ENCODE measurements around the gene FBXW7.

Gene FBXW7

GRCh38 chr4:152443859-152444258 is 92.0 kb downstream of the FBXW7 start:
- in situ Hi-C loops (cut with MboI; ENCODE audit: low sequenced_read_pairs): no loop called here

- in situ Hi-C loops (cut with MboI; ENCODE audit: low sequenced_read_pairs): no loop called here
These were observed 98.3 kb downstream of the FBXW7 start for GRCh38 chr4:152437561-152437960.

GRCh38 chr4:152436384-152436783 is 99.5 kb downstream of the FBXW7 start:
- in situ Hi-C loops (cut with MboI; ENCODE audit: low sequenced_read_pairs): no loop called here

DNA sequence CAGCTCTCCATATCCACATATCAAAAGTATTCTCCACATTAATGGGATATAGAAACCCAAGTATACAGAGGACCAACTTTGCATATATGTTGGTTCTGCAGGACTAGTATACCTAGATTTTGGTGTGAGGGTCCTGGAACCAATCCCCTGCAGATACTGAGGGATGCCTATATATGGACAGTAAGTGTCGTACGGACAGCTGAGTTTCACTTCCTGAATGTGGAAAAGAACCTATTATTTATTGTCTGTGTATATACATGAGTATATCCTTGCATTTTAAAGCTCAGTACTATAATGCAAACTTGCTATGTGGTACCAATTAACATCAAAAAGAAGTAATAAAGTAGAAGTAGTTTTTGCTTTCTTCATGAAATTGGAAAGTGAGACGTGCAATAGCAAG is 101.9 kb downstream of the FBXW7 start:
- in situ Hi-C loops (cut with MboI; ENCODE audit: low sequenced_read_pairs): no loop called here

DNA sequence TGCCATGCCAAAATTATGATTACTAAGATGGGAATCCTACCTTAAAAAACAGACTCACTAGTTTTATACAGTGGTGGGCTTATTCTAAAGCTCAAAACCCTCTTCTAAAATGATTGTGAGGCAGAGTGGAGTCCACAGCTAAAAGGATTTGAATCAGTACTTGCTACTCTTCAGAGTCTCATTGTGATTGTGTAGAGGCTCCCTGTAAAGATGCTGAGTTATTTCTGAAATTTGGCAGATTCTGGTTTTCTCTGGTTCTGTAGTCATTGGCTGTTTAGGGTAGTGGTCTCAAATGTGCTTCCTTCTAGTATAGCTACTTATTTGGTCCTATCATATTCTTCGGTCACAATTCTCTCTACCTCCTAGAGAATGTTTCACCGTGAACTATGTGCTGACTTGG is 104.1 kb downstream of the FBXW7 start:
- in situ Hi-C loops (cut with MboI; ENCODE audit: low sequenced_read_pairs): no loop called here

DNA sequence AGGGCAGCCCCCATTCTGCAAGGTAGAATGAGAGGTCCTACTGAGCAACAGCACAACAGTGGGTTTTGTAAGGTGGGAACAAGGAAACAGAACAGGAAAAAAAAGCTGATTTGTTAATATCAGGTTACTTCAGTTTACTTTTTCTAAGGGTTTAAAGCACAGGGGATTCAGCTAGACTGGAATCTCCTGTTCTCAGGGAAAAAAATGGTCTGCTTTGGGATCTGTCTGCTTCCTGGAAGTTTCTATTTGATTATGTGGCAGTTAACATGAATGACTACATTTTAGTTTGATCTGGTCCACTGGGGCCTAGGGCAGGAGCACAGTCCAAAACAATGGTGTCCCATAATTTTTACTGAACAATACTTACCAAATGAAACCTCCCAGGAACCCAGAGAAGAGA is 104.6 kb downstream of the FBXW7 start:
- in situ Hi-C loops (cut with MboI; ENCODE audit: low sequenced_read_pairs): no loop called here

- in situ Hi-C loops (cut with MboI; ENCODE audit: low sequenced_read_pairs): no loop called here
These were observed 105.4 kb downstream of the FBXW7 start for GRCh38 chr4:152430507-152430906.

DNA sequence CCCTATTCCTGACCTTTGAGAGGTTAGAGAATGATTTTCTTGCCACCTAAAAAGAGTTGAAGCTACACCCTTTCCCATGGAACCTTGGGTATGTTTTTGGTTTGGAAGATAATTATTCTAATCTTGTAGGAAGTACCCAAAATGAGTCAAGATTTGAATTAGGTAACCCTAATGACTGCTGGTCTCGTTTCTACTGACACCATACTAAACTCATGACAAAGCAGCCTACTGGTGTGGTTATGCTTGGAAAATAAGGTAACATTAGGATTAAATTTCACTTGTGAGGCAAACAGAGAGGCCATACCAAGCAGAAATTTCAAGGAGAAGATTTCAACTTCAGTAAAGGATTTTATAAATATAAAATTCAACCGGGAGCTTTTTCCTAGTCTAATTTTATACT is 107.9 kb downstream of the FBXW7 start:
- in situ Hi-C loops (cut with MboI; ENCODE audit: low sequenced_read_pairs): no loop called here

GRCh38 chr4:152424977-152425376 is 110.9 kb downstream of the FBXW7 start:
- in situ Hi-C loops (cut with MboI; ENCODE audit: low sequenced_read_pairs): no loop called here

DNA sequence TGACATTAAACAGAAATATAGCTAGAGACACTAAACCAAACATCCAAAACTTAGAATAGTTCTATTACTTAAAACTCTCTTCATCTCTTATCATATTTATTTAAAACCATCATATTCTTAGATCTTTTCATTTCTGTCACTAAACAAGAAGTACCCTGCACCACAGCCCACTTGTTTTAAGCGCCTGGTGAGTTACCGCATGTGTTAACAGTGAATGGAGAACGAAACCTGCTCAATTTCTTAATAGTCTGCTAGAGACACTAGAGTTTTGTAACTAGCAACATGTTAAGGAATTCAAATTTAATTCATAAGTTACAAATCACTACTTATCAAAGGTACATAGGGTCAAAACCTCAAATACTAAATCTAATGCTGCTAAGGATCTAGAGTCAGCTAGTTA is 111.5 kb downstream of the FBXW7 start:
- in situ Hi-C loops (cut with MboI; ENCODE audit: low sequenced_read_pairs): no loop called here

DNA sequence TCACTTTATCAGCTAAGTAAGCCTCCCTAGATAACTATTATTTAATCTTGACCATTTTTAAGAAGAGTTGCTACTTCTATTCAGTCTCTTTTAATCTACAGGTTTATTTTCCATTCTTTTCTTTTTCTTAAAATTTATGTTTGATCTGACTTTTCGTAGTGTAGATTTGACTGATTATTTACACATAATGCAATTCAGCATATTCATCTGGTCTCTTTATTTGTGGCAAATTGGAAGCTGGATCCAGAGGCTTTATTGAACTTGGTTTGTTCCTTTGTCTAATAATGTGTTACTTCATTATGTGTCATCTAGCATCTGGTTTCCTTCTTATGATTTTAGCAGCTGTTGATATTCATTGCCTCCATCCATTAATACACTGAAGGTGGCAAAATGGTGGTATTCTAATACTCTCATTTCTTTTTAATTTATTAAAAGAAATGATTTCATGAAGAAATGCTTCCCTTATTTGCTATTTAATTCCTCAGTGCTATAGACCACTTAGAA is 113.0 kb downstream of the FBXW7 start:
- in situ Hi-C loops (cut with MboI; ENCODE audit: low sequenced_read_pairs): no loop called here

- in situ Hi-C loops (cut with MboI; ENCODE audit: low sequenced_read_pairs): no loop called here
These were observed 114.3 kb downstream of the FBXW7 start for GRCh38 chr4:152421576-152421975.

GRCh38 chr4:152419809-152420208 is 116.1 kb downstream of the FBXW7 start:
- in situ Hi-C loops (cut with MboI; ENCODE audit: low sequenced_read_pairs): no loop called here

- in situ Hi-C loops (cut with MboI; ENCODE audit: low sequenced_read_pairs): no loop called here
These were observed 118.2 kb downstream of the FBXW7 start for GRCh38 chr4:152417673-152418072.

DNA sequence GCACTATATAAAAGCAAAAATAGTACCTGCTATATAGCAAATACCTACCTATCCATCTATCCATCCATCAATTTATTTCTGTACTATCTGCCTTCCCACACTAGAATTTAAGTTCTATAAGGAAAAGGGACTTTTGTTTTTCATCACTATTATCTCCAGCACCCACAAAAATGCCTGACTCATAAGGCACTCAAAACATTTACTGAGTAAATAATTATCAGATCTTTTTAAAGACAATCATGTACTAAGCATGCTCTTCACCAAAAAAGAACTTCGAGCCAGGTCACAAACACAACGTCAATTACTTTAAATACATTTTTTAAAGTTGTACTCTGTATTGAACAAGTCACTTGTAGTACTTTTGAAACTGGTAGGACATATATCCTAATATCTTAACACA is 119.9 kb downstream of the FBXW7 start:
- in situ Hi-C loops (cut with MboI; ENCODE audit: low sequenced_read_pairs): no loop called here

- in situ Hi-C loops (cut with MboI; ENCODE audit: low sequenced_read_pairs): no loop called here
These were observed 127.2 kb downstream of the FBXW7 start for GRCh38 chr4:152408514-152409327.

GRCh38 chr4:152401424-152401823 is 134.5 kb downstream of the FBXW7 start:
- in situ Hi-C loops (cut with MboI; ENCODE audit: low sequenced_read_pairs): no loop called here

- in situ Hi-C loops (cut with MboI; ENCODE audit: low sequenced_read_pairs): no loop called here
These were observed 136.6 kb downstream of the FBXW7 start for GRCh38 chr4:152399246-152399645.

DNA sequence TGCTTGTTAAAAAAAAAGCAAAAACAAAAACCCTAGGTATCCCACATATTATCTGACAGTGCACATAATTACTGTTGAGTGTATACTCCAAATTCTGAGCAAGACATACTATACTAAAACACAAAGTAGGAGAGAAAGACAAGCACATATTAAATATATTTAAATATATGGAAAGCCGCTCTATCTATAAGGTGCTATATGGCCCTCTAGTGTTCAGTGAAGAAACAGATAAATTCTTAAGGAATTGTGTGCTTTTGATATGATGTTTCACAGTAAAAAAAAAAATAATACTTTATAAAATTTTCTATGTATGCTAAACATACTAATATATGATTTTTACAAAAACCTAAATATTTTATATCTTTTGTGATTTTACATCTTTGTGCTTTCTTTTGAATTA is 137.8 kb downstream of the FBXW7 start:
- in situ Hi-C loops (cut with MboI; ENCODE audit: low sequenced_read_pairs): no loop called here

DNA sequence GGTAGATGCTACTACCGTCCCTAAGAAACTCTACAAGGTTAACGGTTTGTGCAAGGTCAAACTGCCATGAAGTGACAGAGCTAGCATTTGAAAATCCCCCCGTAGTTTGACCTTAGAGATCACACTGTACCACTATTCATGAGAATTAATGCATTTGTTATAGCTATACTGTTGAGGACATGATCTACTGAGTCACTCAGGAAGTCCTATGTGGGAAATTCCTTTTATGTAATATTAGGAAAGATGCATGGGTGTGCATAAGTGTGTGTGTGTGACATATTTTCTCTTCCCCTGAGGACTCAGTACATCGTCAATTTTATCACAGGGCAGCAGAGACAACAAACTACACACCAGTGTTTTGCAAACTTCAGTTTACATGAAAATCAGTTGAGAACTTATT is 141.1 kb downstream of the FBXW7 start:
- in situ Hi-C loops (cut with MboI; ENCODE audit: low sequenced_read_pairs): no loop called here

GRCh38 chr4:152392079-152392478 is 143.8 kb downstream of the FBXW7 start:
- in situ Hi-C loops (cut with MboI; ENCODE audit: low sequenced_read_pairs): no loop called here

- in situ Hi-C loops (cut with MboI; ENCODE audit: low sequenced_read_pairs): no loop called here
These were observed 145.7 kb downstream of the FBXW7 start for GRCh38 chr4:152390216-152390615.

DNA sequence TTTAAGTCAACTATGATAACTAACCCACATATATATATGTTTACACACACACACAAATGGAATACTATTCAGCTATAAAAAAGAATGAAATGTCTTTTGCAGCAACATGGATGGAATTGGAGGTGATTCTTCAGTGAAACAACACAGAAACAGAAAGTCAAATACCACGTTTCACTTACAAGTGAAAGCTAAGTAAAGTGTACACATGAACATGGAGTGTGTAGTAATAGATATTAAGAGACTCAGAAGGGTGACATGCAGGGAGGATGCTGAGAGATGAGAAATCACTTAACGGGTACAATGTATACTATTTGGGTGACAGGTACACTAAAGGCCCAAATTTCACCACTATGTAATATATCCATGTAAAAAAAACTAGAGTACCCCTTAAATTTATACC is 146.5 kb downstream of the FBXW7 start:
- in situ Hi-C loops (cut with MboI; ENCODE audit: low sequenced_read_pairs): no loop called here
